Measurements from ENCODE around the gene MIOX.

MIOX gene

GRCh38 chr22:50445880-50446707 is 40.6 kb upstream of the MIOX start:
- H3K9me3 Mint-ChIP-seq = no peaks in the 10 kb centered on the region
- H3K4me1 Mint-ChIP-seq = peaks cover 11% of the 10 kb centered on the region
- no peak overlapping the region for H3K4me3 Mint-ChIP-seq
- peak overlapping the region; percentile 45 for H3K27ac Mint-ChIP-seq
- CTCF ChIA-PET = interaction anchor here (0.9 to 1.2 kb wide), 2 partner anchors 25 to 104 kb away, joined by 3 read pairs; no protein-coding TSS in a partner anchor
- DNase-seq = no peak
- H3K27me3 Mint-ChIP-seq = no peaks in the 10 kb centered on the region
- peaks cover 41% of the 10 kb centered on the region for H3K36me3 Mint-ChIP-seq

- H3K4me3 Mint-ChIP-seq = no peak overlapping the region
- peak overlapping the region; percentile 45 for H3K27ac Mint-ChIP-seq
Observed at GRCh38 chr22:50446708-50447575, 39.7 kb upstream of the MIOX start.

GRCh38 chr22:50447576-50448551 is 38.8 kb upstream of the MIOX start:
- H3K9me3 Mint-ChIP-seq = no peaks in the 10 kb centered on the region
- no peak for DNase-seq
- no peaks in the 10 kb centered on the region for H3K27me3 Mint-ChIP-seq
- peaks cover 49% of the 10 kb centered on the region for H3K36me3 Mint-ChIP-seq
- CTCF ChIA-PET = no interaction called here
- H3K4me1 Mint-ChIP-seq = peaks cover 11% of the 10 kb centered on the region
- H3K27ac Mint-ChIP-seq = peak overlapping the region; percentile 74
- no peak overlapping the region for H3K4me3 Mint-ChIP-seq

More at GRCh38 chr22:50446708-50447575, 39.7 kb upstream of the MIOX start:
- CTCF ChIA-PET = no interaction called here
- H3K27me3 Mint-ChIP-seq = no peaks in the 10 kb centered on the region
- H3K9me3 Mint-ChIP-seq = no peaks in the 10 kb centered on the region
- DNase-seq = no peak
- H3K36me3 Mint-ChIP-seq = peaks cover 47% of the 10 kb centered on the region
- peaks cover 11% of the 10 kb centered on the region for H3K4me1 Mint-ChIP-seq

- peaks cover 55% of the 10 kb centered on the region for H3K36me3 Mint-ChIP-seq
- no peaks in the 10 kb centered on the region for H3K4me1 Mint-ChIP-seq
- DNase-seq = no peak
- no peak overlapping the region for H3K27ac Mint-ChIP-seq
- CTCF ChIA-PET = interaction anchor here (0.6 to 1.3 kb wide), 2 partner anchors 39 to 168 kb away, joined by 3 to 5 read pairs; no protein-coding TSS in a partner anchor
- no peaks in the 10 kb centered on the region for H3K9me3 Mint-ChIP-seq
- no peak overlapping the region for H3K4me3 Mint-ChIP-seq
- H3K27me3 Mint-ChIP-seq = no peaks in the 10 kb centered on the region
Observed at GRCh38 chr22:50452649-50453048, 34.0 kb upstream of the MIOX start.

- no peaks in the 10 kb centered on the region for H3K27me3 Mint-ChIP-seq
- peaks cover 49% of the 10 kb centered on the region for H3K36me3 Mint-ChIP-seq
- no peak overlapping the region for H3K27ac Mint-ChIP-seq
- no peaks in the 10 kb centered on the region for H3K9me3 Mint-ChIP-seq
- no peak overlapping the region for H3K4me3 Mint-ChIP-seq
- H3K4me1 Mint-ChIP-seq = peaks cover 3% of the 10 kb centered on the region
- no peak for DNase-seq
- CTCF ChIA-PET = interaction anchor here (0.6 to 3.4 kb wide), 2 partner anchors 31 to 43 kb away, joined by 3 to 12 read pairs; no protein-coding TSS in a partner anchor
Observed at GRCh38 chr22:50454556-50455075, 32.0 kb upstream of the MIOX start.

GRCh38 chr22:50455201-50455600 is 31.5 kb upstream of the MIOX start:
- CTCF ChIA-PET = interaction anchor here (1.2 to 3.4 kb wide), 3 partner anchors 18 to 44 kb away, joined by 4 to 14 read pairs (median 12); no protein-coding TSS in a partner anchor
- Mint-ChIP-seq H3K27me3 (no peaks in the 10 kb centered on the region), H3K4me1 (peaks cover 3% of the 10 kb centered on the region), H3K36me3 (peaks cover 46% of the 10 kb centered on the region), H3K9me3 (no peaks in the 10 kb centered on the region), H3K27ac (no peak overlapping the region), H3K4me3 (no peak overlapping the region)
- no peak for DNase-seq

GRCh38 chr22:50456026-50456425 is 30.6 kb upstream of the MIOX start:
- DNase-seq = no peak
- H3K27me3 Mint-ChIP-seq = no peaks in the 10 kb centered on the region
- peaks cover 3% of the 10 kb centered on the region for H3K4me1 Mint-ChIP-seq
- no peak overlapping the region for H3K27ac Mint-ChIP-seq
- no peak overlapping the region for H3K4me3 Mint-ChIP-seq
- H3K36me3 Mint-ChIP-seq = peaks cover 50% of the 10 kb centered on the region
- no peaks in the 10 kb centered on the region for H3K9me3 Mint-ChIP-seq
- CTCF ChIA-PET = interaction anchor here (0.8 to 3.4 kb wide), 5 partner anchors 10 to 43 kb away, joined by 3 to 14 read pairs (median 4); no protein-coding TSS in a partner anchor

GRCh38 chr22:50456466-50457234 is 30.0 kb upstream of the MIOX start:
- no peaks in the 10 kb centered on the region for H3K9me3 Mint-ChIP-seq
- no peak overlapping the region for H3K4me3 Mint-ChIP-seq
- no peak for DNase-seq
- H3K4me1 Mint-ChIP-seq = peaks cover 3% of the 10 kb centered on the region
- peaks cover 47% of the 10 kb centered on the region for H3K36me3 Mint-ChIP-seq
- H3K27me3 Mint-ChIP-seq = no peaks in the 10 kb centered on the region
- CTCF ChIA-PET = interaction anchor here (0.8 to 3.4 kb wide), 6 partner anchors 9 to 164 kb away, joined by 3 to 14 read pairs (median 4); no protein-coding TSS in a partner anchor
- H3K27ac Mint-ChIP-seq = no peak overlapping the region

- CTCF ChIA-PET = no interaction called here
- Mint-ChIP-seq H3K9me3 (no peaks in the 10 kb centered on the region), H3K4me3 (no peak overlapping the region), H3K4me1 (peaks cover 3% of the 10 kb centered on the region), H3K27ac (no peak overlapping the region), H3K27me3 (no peaks in the 10 kb centered on the region), H3K36me3 (peaks cover 45% of the 10 kb centered on the region)
- DNase-seq = no peak
Observed at GRCh38 chr22:50459016-50459415, 27.6 kb upstream of the MIOX start.

GRCh38 chr22:50459496-50460140 is 27.0 kb upstream of the MIOX start:
- DNase-seq = no peak
- H3K4me3 Mint-ChIP-seq = no peak overlapping the region
- H3K4me1 Mint-ChIP-seq = peaks cover 3% of the 10 kb centered on the region
- CTCF ChIA-PET = interaction anchor here (0.8 to 1.2 kb wide), 3 partner anchors 9 to 192 kb away, joined by 3 read pairs; no protein-coding TSS in a partner anchor
- H3K36me3 Mint-ChIP-seq = peaks cover 45% of the 10 kb centered on the region
- no peak overlapping the region for H3K27ac Mint-ChIP-seq
- H3K9me3 Mint-ChIP-seq = no peaks in the 10 kb centered on the region
- H3K27me3 Mint-ChIP-seq = no peaks in the 10 kb centered on the region

- peak overlapping the region; percentile 70 for H3K27ac Mint-ChIP-seq
- peaks cover 3% of the 10 kb centered on the region for H3K4me1 Mint-ChIP-seq
- no peak overlapping the region for H3K4me3 Mint-ChIP-seq
- no peaks in the 10 kb centered on the region for H3K27me3 Mint-ChIP-seq
- H3K36me3 Mint-ChIP-seq = peaks cover 43% of the 10 kb centered on the region
- H3K9me3 Mint-ChIP-seq = no peaks in the 10 kb centered on the region
- DNase-seq = no peak
- CTCF ChIA-PET = interaction anchor here (1.2 kb wide), 2 partner anchors 8 to 36 kb away, joined by 3 read pairs; no protein-coding TSS in a partner anchor
Observed at GRCh38 chr22:50460938-50461337, 25.7 kb upstream of the MIOX start.

GRCh38 chr22:50461536-50461935 is 25.1 kb upstream of the MIOX start:
- no peaks in the 10 kb centered on the region for H3K9me3 Mint-ChIP-seq
- H3K4me1 Mint-ChIP-seq = peaks cover 5% of the 10 kb centered on the region
- no peaks in the 10 kb centered on the region for H3K27me3 Mint-ChIP-seq
- no peak for DNase-seq
- H3K27ac Mint-ChIP-seq = no peak overlapping the region
- peaks cover 49% of the 10 kb centered on the region for H3K36me3 Mint-ChIP-seq
- CTCF ChIA-PET = interaction anchor here (1.3 kb wide), 1 partner anchor 9 kb away, joined by 4 read pairs; no protein-coding TSS in a partner anchor
- no peak overlapping the region for H3K4me3 Mint-ChIP-seq

Data from activated naive CD4-positive, alpha-beta T cell treated with anti-CD3 and anti-CD28 coated beads, Interleukin-2, amount 10 ng/mL, durations not matched to agents 7 days and 5 days (primary cell).